Inferior parietal cortex (tissue), 1 donor: ENCODE data around the gene CYP26B1.

Experiments
- DNase-seq: peaks from one replicate; pipeline ENCODE4 v3.0.0-alpha.2; 2016; ENCODE audit errors: extremely low spot score

CYP26B1 gene

GRCh38 chr2:72082021-72082601, 65.6 kb downstream of the CYP26B1 start:
- DNase-seq, result no peak

GRCh38 chr2:72081451-72081850, 66.2 kb downstream of the CYP26B1 start:
- DNase-seq, result no peak

- no peak for DNase-seq
These were observed 67.1 kb downstream of the CYP26B1 start for GRCh38 chr2:72080286-72081145.
